KMS-11 (cell line): ENCODE measurements around the gene TSACC.

ENCODE experiments used
- H2AFZ ChIP-seq: fragments of 200-600 bp; sonication (generic); 2 replicates; pipeline ENCODE4 v1.6.1; 2016; ENCODE audit warnings: antibody characterized with exemption, mixed run types, low read depth
- H3K27ac ChIP-seq: fragments of 200-600 bp; sonication (generic); 2 replicates; pipeline ENCODE4 v1.6.1; 2016; ENCODE audit warnings: mild to moderate bottlenecking, mixed run types
- H3K27me3 ChIP-seq: fragments of 200-600 bp; sonication (generic); 2 replicates; pipeline ENCODE4 v1.6.1; 2017; ENCODE audit warnings: mild to moderate bottlenecking, low read depth, mixed run types, moderate library complexity; ENCODE audit not compliant: insufficient read depth
- H3K36me3 ChIP-seq: fragments of 200-600 bp; sonication (generic); 2 replicates; pipeline ENCODE4 v1.6.1; 2017; ENCODE audit warnings: mild to moderate bottlenecking, mixed run types; ENCODE audit not compliant: insufficient read depth
- H3K4me1 ChIP-seq: fragments of 200-600 bp; sonication (generic); 2 replicates; pipeline ENCODE4 v1.6.1; 2016; ENCODE audit warnings: mild to moderate bottlenecking, low read depth, mixed run types; ENCODE audit not compliant: poor library complexity, severe bottlenecking
- H3K4me2 ChIP-seq: fragments of 200-600 bp; sonication (generic); 2 replicates; pipeline ENCODE4 v1.7.0; 2016; ENCODE audit warnings: mild to moderate bottlenecking, mixed run types
- H3K4me3 ChIP-seq: fragments of 200-600 bp; sonication (generic); IDR thresholded peaks from 2 replicates; pipeline ENCODE4 v1.6.1; 2017; ENCODE audit warnings: low read depth, low read length, mixed read lengths; ENCODE audit not compliant: insufficient read depth
- H3K79me2 ChIP-seq: fragments of 200-600 bp; sonication (generic); 2 replicates; pipeline ENCODE4 v1.6.1; 2016; ENCODE audit warnings: low read depth, mixed run types; ENCODE audit not compliant: insufficient read depth
- H3K9ac ChIP-seq: fragments of 200-600 bp; sonication (generic); 2 replicates; pipeline ENCODE4 v1.6.1; 2016; ENCODE audit warnings: mild to moderate bottlenecking, mixed run types
- H4K20me1 ChIP-seq: fragments of 200-600 bp; sonication (generic); 2 replicates; pipeline ENCODE4 v1.6.1; 2016; ENCODE audit warnings: mild to moderate bottlenecking, mixed run types; ENCODE audit not compliant: insufficient read depth
- TF ChIP-seq, protein P1 (sequence below): fragments of 200-600 bp; sonication (generic); conservative IDR thresholded peaks from 2 replicates; pipeline ENCODE4 v1.6.1; 2017; ENCODE audit warnings: low read depth, mild to moderate bottlenecking, antibody characterized with exemption, low read length, moderate library complexity, mixed read lengths

Gene TSACC

DNA sequence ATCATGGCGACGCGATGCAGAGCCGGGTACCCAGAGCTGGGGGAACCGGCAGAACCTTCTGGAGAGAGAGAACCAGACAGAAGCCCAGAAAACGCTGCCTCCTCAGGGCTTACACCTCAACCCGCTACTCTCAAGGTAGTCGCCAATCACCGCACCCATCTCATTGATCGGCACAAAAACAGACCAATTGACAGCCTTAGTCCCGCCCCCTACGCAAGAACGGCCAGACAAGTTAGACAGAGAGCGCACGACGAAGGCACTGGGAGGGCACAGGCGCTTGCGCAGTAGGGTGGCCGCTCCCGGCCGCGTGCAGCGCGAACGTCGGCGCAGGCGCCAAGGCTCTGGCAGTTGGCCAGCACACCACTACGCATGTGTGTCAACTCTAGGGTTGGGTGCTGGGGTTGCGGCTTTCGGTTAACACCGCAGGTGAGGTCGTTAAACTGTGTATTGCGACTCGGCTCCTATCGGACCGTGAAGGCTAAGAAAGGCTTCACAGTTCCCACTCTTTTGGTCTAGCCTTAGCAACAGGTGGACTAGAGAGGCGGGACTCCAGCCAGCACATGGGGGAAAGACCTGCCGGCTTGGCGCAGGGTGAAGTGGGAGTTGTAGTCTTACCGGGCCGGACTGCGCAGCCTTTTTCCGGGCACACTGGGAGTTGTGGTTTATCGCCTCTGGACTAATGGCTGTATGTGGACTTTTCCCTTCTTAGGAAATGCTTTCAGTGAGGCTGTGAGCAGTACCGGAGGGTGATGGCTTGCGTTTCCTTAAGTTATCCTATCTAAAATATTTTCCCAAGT is at the start of gene TSACC, which contains the start of gene CCT3:
Gene TSACC, plus strand, starts transcription at position 347 of the 797 bp plus-strand sequence. CDS start 1,232 bp downstream, outside the sequence.
Gene CCT3, minus strand, starts transcription at position 113 of the 797 bp plus-strand sequence. Its CDS starts 108 bp downstream, at position 5.
- peaks cover 22% of the 10 kb centered on the region for H4K20me1 ChIP-seq
- peak within 1 kb of the TSS; percentile 65 for H3K9ac ChIP-seq
- H3K79me2 ChIP-seq: peaks cover 46% of the 10 kb centered on the region
- H3K4me3 ChIP-seq: peak within 1 kb of the TSS; percentile 100
- H3K36me3 ChIP-seq: peaks cover 32% of the 10 kb centered on the region; the same call in 1 of the 2 replicates
- H3K27ac ChIP-seq: peak within 1 kb of the TSS; percentile 79
- H3K27me3 ChIP-seq: no peaks in the 10 kb centered on the region
- H3K4me2 ChIP-seq: peak within 1 kb of the TSS; percentile 79
- peaks cover 24% of the 10 kb centered on the region for H3K4me1 ChIP-seq
- peak within 1 kb of the TSS; percentile 47 for H2AFZ ChIP-seq
- TF ChIP-seq, protein P1, sequence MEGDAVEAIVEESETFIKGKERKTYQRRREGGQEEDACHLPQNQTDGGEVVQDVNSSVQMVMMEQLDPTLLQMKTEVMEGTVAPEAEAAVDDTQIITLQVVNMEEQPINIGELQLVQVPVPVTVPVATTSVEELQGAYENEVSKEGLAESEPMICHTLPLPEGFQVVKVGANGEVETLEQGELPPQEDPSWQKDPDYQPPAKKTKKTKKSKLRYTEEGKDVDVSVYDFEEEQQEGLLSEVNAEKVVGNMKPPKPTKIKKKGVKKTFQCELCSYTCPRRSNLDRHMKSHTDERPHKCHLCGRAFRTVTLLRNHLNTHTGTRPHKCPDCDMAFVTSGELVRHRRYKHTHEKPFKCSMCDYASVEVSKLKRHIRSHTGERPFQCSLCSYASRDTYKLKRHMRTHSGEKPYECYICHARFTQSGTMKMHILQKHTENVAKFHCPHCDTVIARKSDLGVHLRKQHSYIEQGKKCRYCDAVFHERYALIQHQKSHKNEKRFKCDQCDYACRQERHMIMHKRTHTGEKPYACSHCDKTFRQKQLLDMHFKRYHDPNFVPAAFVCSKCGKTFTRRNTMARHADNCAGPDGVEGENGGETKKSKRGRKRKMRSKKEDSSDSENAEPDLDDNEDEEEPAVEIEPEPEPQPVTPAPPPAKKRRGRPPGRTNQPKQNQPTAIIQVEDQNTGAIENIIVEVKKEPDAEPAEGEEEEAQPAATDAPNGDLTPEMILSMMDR: no peak

DNA sequence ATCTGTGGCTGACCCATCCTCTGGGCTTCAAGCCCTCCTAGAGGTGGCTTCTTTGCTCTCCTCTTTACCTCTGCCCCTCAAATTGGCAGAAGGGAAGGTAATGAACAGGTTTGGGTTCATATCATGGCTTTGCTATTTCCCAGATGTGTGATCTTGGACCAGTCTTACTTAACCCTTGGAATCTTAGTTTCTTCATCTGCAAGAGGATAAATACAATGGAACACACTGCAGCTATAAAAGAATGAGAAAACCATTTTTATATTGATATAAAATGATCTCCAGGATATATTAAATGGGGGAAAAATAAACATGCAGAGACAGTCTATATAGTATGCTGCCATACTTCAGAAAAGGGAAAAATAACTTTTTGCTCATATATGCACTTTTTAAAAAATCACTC is 48.5 kb upstream of the TSACC start:
- Histone ChIP-seq H3K36me3 (no peaks in the 10 kb centered on the region), H3K9ac (no peak overlapping the region), H3K27ac (no peak overlapping the region), H3K4me1 (peaks cover 15% of the 10 kb centered on the region), H3K27me3 (no peaks in the 10 kb centered on the region), H4K20me1 (no peaks in the 10 kb centered on the region), H3K4me3 (no peak overlapping the region), H3K79me2 (no peaks in the 10 kb centered on the region), H2AFZ (no peak overlapping the region), H3K4me2 (no peak overlapping the region)
- TF ChIP-seq, protein P1: no peak

DNA sequence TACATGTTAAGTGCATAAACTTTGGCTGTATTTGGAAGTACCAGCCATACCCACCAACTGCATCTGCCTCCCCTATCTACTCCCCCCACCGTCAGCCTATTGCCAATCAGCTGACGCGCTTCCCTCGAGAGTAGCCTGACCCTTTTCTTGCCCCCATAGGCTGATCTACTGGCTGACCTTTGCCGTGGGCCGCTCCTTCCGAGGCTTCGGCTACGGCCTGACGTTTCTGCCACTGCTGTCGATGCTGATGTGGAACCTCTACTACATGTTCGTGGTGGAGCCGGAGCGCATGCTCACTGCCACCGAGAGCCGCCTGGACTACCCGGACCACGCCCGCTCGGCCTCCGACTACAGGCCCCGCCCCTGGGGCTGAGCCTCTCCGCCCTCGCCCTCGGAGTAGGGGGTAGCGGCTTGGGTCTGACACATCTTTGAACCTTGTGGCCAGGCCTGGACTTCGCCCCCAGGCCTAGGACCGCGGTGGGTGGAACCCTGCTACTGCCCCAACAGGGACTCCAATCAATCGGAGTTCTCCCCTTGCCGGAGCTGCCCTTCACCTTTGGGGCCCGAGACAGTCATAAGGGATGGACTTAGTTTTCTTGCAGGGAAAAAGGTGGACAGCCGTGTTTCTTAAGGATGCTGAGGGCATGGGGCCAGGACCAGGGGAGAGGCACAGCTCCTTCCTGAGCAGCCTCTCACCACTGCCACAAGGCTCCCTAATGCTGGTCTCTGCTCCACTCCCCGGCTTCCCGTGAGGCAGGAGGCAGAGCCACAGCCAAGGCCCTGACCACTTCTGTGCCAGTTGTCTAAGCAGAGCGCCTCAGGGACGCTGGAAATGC is 46.9 kb upstream of the TSACC start:
- Histone ChIP-seq H3K4me1 (peaks cover 15% of the 10 kb centered on the region), H2AFZ (peak overlapping the region; percentile 64), H3K4me3 (peak overlapping the region; percentile 94), H3K36me3 (no peaks in the 10 kb centered on the region), H3K27ac (no peak overlapping the region), H3K27me3 (no peaks in the 10 kb centered on the region), H3K4me2 (peak overlapping the region; percentile 48), H4K20me1 (no peaks in the 10 kb centered on the region), H3K79me2 (no peaks in the 10 kb centered on the region), H3K9ac (peak overlapping the region; percentile 11; the same call in 1 of the 2 replicates)
- TF ChIP-seq, protein P1: no peak

DNA sequence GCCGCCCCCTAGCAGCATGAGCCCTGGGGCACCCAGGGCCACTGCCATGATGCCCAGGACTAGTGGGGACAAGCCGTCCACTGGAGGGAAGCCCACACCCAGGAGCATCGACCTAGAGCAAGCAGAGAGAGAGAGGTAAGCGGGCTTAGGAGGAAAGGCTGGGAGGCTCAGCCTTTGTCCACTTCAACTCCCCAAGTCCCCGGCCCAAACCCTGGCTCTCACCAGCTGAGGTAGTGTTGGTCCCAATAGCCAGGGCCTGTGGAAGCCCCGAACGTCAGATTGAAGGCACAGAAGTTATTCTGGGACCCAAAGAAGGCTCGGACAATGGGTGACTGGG is 45.3 kb upstream of the TSACC start:
- no peaks in the 10 kb centered on the region for H4K20me1 ChIP-seq
- H3K27ac ChIP-seq: no peak overlapping the region
- no peak overlapping the region for H2AFZ ChIP-seq
- TF ChIP-seq, protein P1: no peak
- H3K9ac ChIP-seq: no peak overlapping the region
- H3K36me3 ChIP-seq: no peaks in the 10 kb centered on the region
- H3K27me3 ChIP-seq: no peaks in the 10 kb centered on the region
- H3K4me1 ChIP-seq: peaks cover 15% of the 10 kb centered on the region
- H3K79me2 ChIP-seq: no peaks in the 10 kb centered on the region
- H3K4me2 ChIP-seq: no peak overlapping the region
- no peak overlapping the region for H3K4me3 ChIP-seq
